K562 (cell line): ENCODE data around the gene HS6ST1. TPM values are rescaled to one million over a fixed set of nuclear protein-coding genes. Genes with fewer than 3 reads are reported as not detected.

Experiments
- ATAC-seq: fragments of 200-7000 bp; cut with Tn5 transposase; 3 replicates; pipeline ENCODE4 v1.9.1; 2020; ENCODE audit warnings: moderate library complexity
- BruUV-seq: library from RNA; stranded (reverse); fragments of 400-500 nt; replicated peaks from 2 replicates; lab custom pipeline; 2021; lab: Mats Ljungman, UMichigan
- CTCF ChIA-PET: fragments of 300-600 bp; formaldehyde crosslinking; extraction: SDS; loops from one replicate; lab custom pipeline; 2021; ENCODE audit warnings: low intra/inter-chr PET ratio; lab: Yijun Ruan, JAX
- POLR2A ChIA-PET: fragments of 300-600, 350-650 bp; sonication (Branson Sonifier 250); formaldehyde crosslinking; extraction: SDS; loops from one replicate; lab custom pipeline; 2021; ENCODE audit warnings: antibody characterized with exemption, inconsistent platforms; lab: Yijun Ruan, JAX
- DNase-seq, 4 experiments: peaks; one replicate each; pipeline versions ENCODE4 v3.0.0 to v3.0.0-alpha.2; 2011 to 2018; ENCODE audit warnings: low spot score in 3 of 4, mixed read lengths in 3 of 4; ENCODE audit errors: extremely low read depth in 1 of 4
- FAIRE-seq: peaks from 2 replicates; lab custom pipeline; 2011; peaks lifted over from hg19 to GRCh38; lab: Jason Lieb, UNC
- H2AFZ ChIP-seq: 2 replicates; pipeline ENCODE4 v1.6.0; 2011; ENCODE audit warnings: low read depth, low read length, control low read depth, inconsistent platforms
- H3K27ac ChIP-seq: fragments of 200-600 bp; 3 replicates; pipeline ENCODE4 v1.8.0; 2011; ENCODE audit warnings: low read depth, mild to moderate bottlenecking, control low read depth, inconsistent platforms, low read length, moderate library complexity, mixed read lengths; ENCODE audit errors: extremely low read depth
- H3K27me3 ChIP-seq, 2 experiments: fragments of 300-600 bp in 1 of 2; 2 replicates in 1 of 2; 3 replicates in 1 of 2; pipeline versions ENCODE4 v1.6.0 to v1.8.0; 2011; ENCODE audit warnings: inconsistent platforms in 2 of 2, low read length in 2 of 2, mild to moderate bottlenecking in 1 of 2, mixed read lengths in 1 of 2, moderate library complexity in 1 of 2; ENCODE audit not compliant: control insufficient read depth in 2 of 2, insufficient read depth in 2 of 2
- H3K36me3 ChIP-seq: fragments of 300-600 bp; 3 replicates; pipeline ENCODE4 v1.8.0; 2011; ENCODE audit warnings: mild to moderate bottlenecking, low read length, inconsistent platforms; ENCODE audit not compliant: control insufficient read depth, insufficient read depth
- H3K4me1 ChIP-seq, 2 experiments: fragments of 200-600 bp in 1 of 2; replicated peaks in 1 of 2; 2 replicates in 1 of 2; 3 replicates in 1 of 2; pipeline versions ENCODE4 v1.5.1 to v1.8.0; 2011; ENCODE audit warnings: inconsistent platforms in 2 of 2, low read length in 2 of 2, mild to moderate bottlenecking in 1 of 2, mixed read lengths in 1 of 2, moderate library complexity in 1 of 2; ENCODE audit not compliant: control insufficient read depth in 2 of 2, insufficient read depth in 2 of 2
- H3K4me2 ChIP-seq: 2 replicates; pipeline ENCODE4 v1.6.1; 2011; ENCODE audit warnings: low read length, control low read depth, inconsistent platforms, mixed read lengths; ENCODE audit not compliant: insufficient read depth
- H3K4me3 ChIP-seq: fragments of 200-600 bp; sonication (generic), shearing (Covaris generic); 2 replicates; pipeline ENCODE4 v1.5.1; 2016; ENCODE audit warnings: control low read depth, inconsistent platforms
- H3K79me2 ChIP-seq: fragments of 200-600 bp; 3 replicates; pipeline ENCODE4 v1.8.0; 2011; ENCODE audit warnings: low read length, inconsistent platforms; ENCODE audit not compliant: control insufficient read depth, insufficient read depth
- H3K9ac ChIP-seq, 2 experiments: 2 replicates each; pipeline versions ENCODE4 v1.6.0 to v1.6.1; 2011; ENCODE audit warnings: low read depth in 2 of 2, low read length in 2 of 2, control low read depth in 1 of 2, inconsistent platforms in 1 of 2, mild to moderate bottlenecking in 1 of 2, mixed read lengths in 1 of 2; ENCODE audit not compliant: insufficient read depth in 1 of 2
- H3K9me1 ChIP-seq: one replicate; pipeline ENCODE4 v1.6.0; 2011; ENCODE audit warnings: inconsistent platforms, mild to moderate bottlenecking, low read length, moderate library complexity; ENCODE audit not compliant: control insufficient read depth, insufficient read depth
- H3K9me3 ChIP-seq: replicated peaks from 2 replicates; pipeline ENCODE4 v1.5.1; 2011; ENCODE audit warnings: low read depth, low read length, inconsistent platforms; ENCODE audit not compliant: control insufficient read depth, insufficient read depth
- H4K20me1 ChIP-seq: replicated peaks from 2 replicates; pipeline ENCODE4 v1.6.1; 2011; ENCODE audit warnings: low read length, inconsistent platforms, mixed read lengths; ENCODE audit not compliant: control insufficient read depth, insufficient read depth
- ETS1 ChIP-seq: conservative IDR thresholded peaks from 2 replicates; pipeline ENCODE4 v1.6.1; 2011; ENCODE audit warnings: low read depth, mild to moderate bottlenecking, low read length; ENCODE audit not compliant: control insufficient read depth
- FOXA3 ChIP-seq, 2 experiments: fragments of 450-650 bp in 1 of 2; sonication (generic) in 1 of 2; formaldehyde crosslinking; IDR thresholded peaks in 1 of 2; conservative IDR thresholded peaks in 1 of 2; 2 replicates each; pipeline versions ENCODE4 v1.4.0 to v1.8.0; 2020 to 2022; ENCODE audit warnings: mild to moderate bottlenecking in 2 of 2, missing genetic modification reagents in 1 of 2
- MBD1 ChIP-seq: fragments of 250-450 bp; sonication (Bioruptor Pico); IDR thresholded peaks from 2 replicates; pipeline ENCODE4 v1.8.0; 2022; ENCODE audit warnings: inconsistent platforms
- MYC ChIP-seq, 2 experiments: fragments of 250-450 bp in 1 of 2; sonication (Bioruptor Pico) in 1 of 2; IDR thresholded peaks; 2 replicates each; pipeline versions ENCODE4 v1.5.1 to v1.6.1; 2012 to 2021; ENCODE audit warnings: low read depth in 2 of 2, borderline replicate concordance in 1 of 2, improper control_type of control experiment in 1 of 2, low read length in 1 of 2, mild to moderate bottlenecking in 1 of 2, moderate library complexity in 1 of 2
- RAD21 ChIP-seq, 2 experiments: fragments of 250-450 bp in 1 of 2; fragments of 450-650 bp in 1 of 2; sonication (Bioruptor Pico) in 1 of 2; formaldehyde crosslinking in 1 of 2; IDR thresholded peaks in 1 of 2; conservative IDR thresholded peaks in 1 of 2; 2 replicates each; pipeline versions ENCODE4 v1.4.0 to v1.8.0; 2020 to 2022; ENCODE audit warnings: mild to moderate bottlenecking in 2 of 2, moderate library complexity in 1 of 2
- WGBS: fragments of 100-300 bp; shearing (Covaris generic); methylation state at CpG from one replicate; pipeline ENCODE4 v1.1.6; 2016; ENCODE audit warnings: low coverage, mixed read lengths; ENCODE audit not compliant: insufficient coverage; ENCODE audit errors: missing lambda C conversion rate; 5-methylcytosine and 5-hydroxymethylcytosine counted together
- in situ Hi-C: fragments of 300-500 bp; cut with MboI; formaldehyde crosslinking; loops from 4 replicates; pipeline ENCODE4 v1.15.0; 2018; ENCODE audit warnings: inconsistent platforms, mixed read lengths
- intact Hi-C: fragments of 100-400 bp; cut with micrococcal nuclease; formaldehyde crosslinking; loops from 2 replicates; pipeline ENCODE4 v1.14.2; 2022
- polyA plus RNA-seq, 8 experiments: library from polyadenylated mRNA; depleted of rRNA in 4 of 8; stranded (reverse) in 5 of 8; unstranded in 3 of 8; fragments of >200 nt; fragmentation: Nextera tagmentation in 2 of 8; fragmentation: Illumina TruSeq in 1 of 8; extraction: Ambion mirVana in 2 of 8; extraction: Trizol in 1 of 8; gene quantifications; 2 replicates each; pipeline versions ENCODE4 v1.2.1 to v1.2.3, GENCODE V29; 2011 to 2014; ENCODE audit warnings: inconsistent platforms in 1 of 8, missing spikeins in 1 of 8
- total RNA-seq, 7 experiments: library from RNA; depleted of rRNA in 6 of 7; stranded (reverse); fragments of >200 nt in 6 of 7; fragmentation: Illumina TruSeq in 2 of 7; extraction: Trizol in 2 of 7; gene quantifications; 2 replicates each; pipeline versions ENCODE4 v1.2.1 to v1.2.3, GENCODE V29; 2011 to 2021; ENCODE audit warnings: low replicate concordance in 1 of 7

The HS6ST1 gene
- total and polyA plus RNA-seq, 9 of the 15 experiments (the other 6 are each of a cell fraction or from before 2014, with no cell fraction given): 0.06 to 7.4 (median 3.8) TPM

- TF ChIP-seq RAD21 (CRISPR knock-in tag; conservative IDR thresholded peaks at IDR 0.05 in 1 of 2, IDR thresholded peaks at IDR 0.05 in 1 of 2) (peak; percentile 32; a peak in 2 of 4 replicates), MYC (IDR thresholded peaks at IDR 0.05; ENCODE audit: low read depth, low read length) (no peak), MYC (CRISPR knock-in tag; IDR thresholded peaks at IDR 0.05; ENCODE audit: borderline replicate concordance, low read depth) (no peak)
These were observed 36.2 kb upstream of the HS6ST1 start (continued) for GRCh38 chr2:128354726-128355470.

- 0% methylated on average over 5 of the region's 5 CpGs for WGBS
- intact Hi-C loops: no loop called here
- Histone ChIP-seq H3K36me3 (no peaks in the 10 kb centered on the region), H3K79me2 (no peaks in the 10 kb centered on the region), H2AFZ (no peak overlapping the region), H3K27me3 (peaks cover 11 to 26% of the 10 kb centered on the region in 2 experiments), H4K20me1 (no peaks in the 10 kb centered on the region), H3K9me3 (no peaks in the 10 kb centered on the region), H3K9ac (no peak overlapping the region), H3K9me1 (no peaks in the 10 kb centered on the region), H3K4me2 (no peak overlapping the region), H3K4me3 (no peak overlapping the region), H3K27ac (no peak overlapping the region), H3K4me1 (no peaks in the 10 kb centered on the region)
- DNase-seq (no peak), ATAC-seq (no peak), FAIRE-seq (no peak)
- in situ Hi-C loops: no loop called here
- ChIA-PET POLR2A (interaction anchor here (0.6 kb wide), 1 partner anchor 158 kb away, joined by 3 read pairs; no protein-coding TSS in a partner anchor), CTCF (no interaction called here)
- BruUV-seq: no TSS peak
- TF ChIP-seq ETS1 (no peak), MBD1 (no peak), FOXA3 (CRISPR knock-in tag; conservative IDR thresholded peaks at IDR 0.05 in 1 of 2, IDR thresholded peaks at IDR 0.05 in 1 of 2) (no peak)
These were observed 35.5 kb upstream of the HS6ST1 start for GRCh38 chr2:128354161-128354560.
